Activated T-helper 2 cell treated with anti-CD3 and anti-CD28 coated beads, Interferon-gamma antibody, Interleukin-2, Interleukin-4, amounts not matched to agents 10 μg/mL and 5 μg/mL and 100 μg/mL, durations not matched to agents 14 hours and 24 hours and 36 hours (primary cell): Measurements from ENCODE around the gene VEGFA. TPM values are rescaled to one million over a fixed set of nuclear protein-coding genes. Genes with fewer than 3 reads are reported as not detected.
A peak's percentile ranks its signal among the peaks of the same experiment; 100 is the strongest.

Experiments used
- DNase-seq: peaks from one replicate; pipeline ENCODE4 v3.0.0; 2021; ENCODE audit warnings: low spot score
- H3K27ac Mint-ChIP-seq: one replicate; pipeline ENCODE4 v1.8.0; 2021; ENCODE audit warnings: mixed read lengths
- H3K27me3 Mint-ChIP-seq: one replicate; pipeline ENCODE4 v1.8.0; 2021; ENCODE audit warnings: low read depth, mixed read lengths
- H3K36me3 Mint-ChIP-seq: one replicate; pipeline ENCODE4 v1.8.0; 2021; ENCODE audit warnings: low read depth, mixed read lengths
- H3K4me1 Mint-ChIP-seq: one replicate; pipeline ENCODE4 v1.8.0; 2021; ENCODE audit warnings: low read depth, mixed read lengths
- H3K4me3 Mint-ChIP-seq: one replicate; pipeline ENCODE4 v1.8.0; 2021; ENCODE audit warnings: low read depth, mild to moderate bottlenecking, moderate library complexity, mixed read lengths
- H3K9me3 Mint-ChIP-seq: one replicate; pipeline ENCODE4 v1.8.0; 2021; ENCODE audit warnings: mixed read lengths
- intact Hi-C: fragments of 100-400 bp; cut with micrococcal nuclease; formaldehyde crosslinking; loops from one replicate; pipeline ENCODE4 v1.15.1; 2023
- total RNA-seq: library from RNA; stranded (reverse); gene quantifications from 2 replicates; pipeline ENCODE4 v1.2.3, GENCODE V29; 2022

The VEGFA gene
- total RNA-seq, result 50.7 and 55.2 TPM in 2 replicates

- Mint-ChIP-seq H3K36me3 (peaks cover 15% of the 10 kb centered on the region), H3K9me3 (no peaks in the 10 kb centered on the region), H3K27me3 (peaks cover 1% of the 10 kb centered on the region), H3K27ac (peak within 1 kb of the TSS; percentile 89), H3K4me3 (peak within 1 kb of the TSS; percentile 93), H3K4me1 (peaks cover 29% of the 10 kb centered on the region)
- peak; percentile 84 for DNase-seq
- intact Hi-C loops, result loop anchor here (1.0 to 5.0 kb wide), 7 partner anchors 69 to 488 kb away; partner anchors contain the start of genes GTPBP2 and SLC35B2
Observed at GRCh38 chr6:43769526-43770371, at the start of gene VEGFA. TSS of gene VEGFA (plus strand) at chr6:43770211.

GRCh38 chr6:43720999-43721398, 49.0 kb upstream of the VEGFA start:
- no peak overlapping the region for H3K27ac Mint-ChIP-seq
- H3K4me1 Mint-ChIP-seq, result peaks cover 23% of the 10 kb centered on the region
- no peaks in the 10 kb centered on the region for H3K9me3 Mint-ChIP-seq
- no peaks in the 10 kb centered on the region for H3K36me3 Mint-ChIP-seq
- H3K27me3 Mint-ChIP-seq, result peaks cover 12% of the 10 kb centered on the region
- intact Hi-C loops, result no loop called here
- H3K4me3 Mint-ChIP-seq, result no peak overlapping the region
- DNase-seq, result no peak

GRCh38 chr6:43722920-43723545, 47.0 kb upstream of the VEGFA start:
- Mint-ChIP-seq H3K27me3 (peaks cover 12% of the 10 kb centered on the region), H3K27ac (no peak overlapping the region)
- intact Hi-C loops, result no loop called here

GRCh38 chr6:43723737-43724295, 46.2 kb upstream of the VEGFA start:
- Mint-ChIP-seq H3K4me1 (peaks cover 25% of the 10 kb centered on the region), H3K36me3 (no peaks in the 10 kb centered on the region), H3K9me3 (no peaks in the 10 kb centered on the region), H3K27ac (no peak overlapping the region), H3K27me3 (peaks cover 12% of the 10 kb centered on the region), H3K4me3 (no peak overlapping the region)
- intact Hi-C loops, result loop anchor here (1.0 to 2.0 kb wide), 3 partner anchors 49 to 355 kb away; no protein-coding TSS in a partner anchor
- peak; percentile 55 for DNase-seq

More at GRCh38 chr6:43722920-43723545, 47.0 kb upstream of the VEGFA start:
- Mint-ChIP-seq H3K4me3 (no peak overlapping the region), H3K36me3 (no peaks in the 10 kb centered on the region), H3K4me1 (peaks cover 25% of the 10 kb centered on the region), H3K9me3 (no peaks in the 10 kb centered on the region)
- no peak for DNase-seq

- H3K4me3 Mint-ChIP-seq, result no peak overlapping the region
- peaks cover 25% of the 10 kb centered on the region for H3K4me1 Mint-ChIP-seq
Observed at GRCh38 chr6:43724354-43724753, 45.7 kb upstream of the VEGFA start.

GRCh38 chr6:43724914-43725642, 44.9 kb upstream of the VEGFA start:
- Mint-ChIP-seq H3K9me3 (peaks cover 4% of the 10 kb centered on the region), H3K27me3 (peaks cover 7% of the 10 kb centered on the region), H3K4me1 (peaks cover 25% of the 10 kb centered on the region), H3K27ac (peak overlapping the region; percentile 56), H3K36me3 (no peaks in the 10 kb centered on the region), H3K4me3 (no peak overlapping the region)
- intact Hi-C loops, result loop anchor here (1.0 to 2.0 kb wide), 4 partner anchors 48 to 354 kb away; no protein-coding TSS in a partner anchor
- peak; percentile 67 for DNase-seq

More at GRCh38 chr6:43724354-43724753, 45.7 kb upstream of the VEGFA start:
- no peak for DNase-seq
- no peaks in the 10 kb centered on the region for H3K36me3 Mint-ChIP-seq
- intact Hi-C loops, result loop anchor here (1.0 to 2.0 kb wide), 3 partner anchors 48 to 355 kb away; no protein-coding TSS in a partner anchor
- H3K27me3 Mint-ChIP-seq, result peaks cover 12% of the 10 kb centered on the region
- H3K27ac Mint-ChIP-seq, result peak overlapping the region; percentile 56
- peaks cover 4% of the 10 kb centered on the region for H3K9me3 Mint-ChIP-seq

- DNase-seq, result no peak
- Mint-ChIP-seq H3K27me3 (peaks cover 5% of the 10 kb centered on the region), H3K27ac (peak overlapping the region; percentile 47), H3K9me3 (peaks cover 10% of the 10 kb centered on the region), H3K36me3 (peaks cover 2% of the 10 kb centered on the region), H3K4me1 (peaks cover 25% of the 10 kb centered on the region), H3K4me3 (no peak overlapping the region)
- intact Hi-C loops, result loop anchor here (1.0 to 2.0 kb wide), 3 partner anchors 47 to 348 kb away; no protein-coding TSS in a partner anchor
Observed at GRCh38 chr6:43725643-43726580, 44.1 kb upstream of the VEGFA start.

- intact Hi-C loops, result no loop called here
- no peaks in the 10 kb centered on the region for H3K27me3 Mint-ChIP-seq
- no peak overlapping the region for H3K4me3 Mint-ChIP-seq
- H3K9me3 Mint-ChIP-seq, result peaks cover 28% of the 10 kb centered on the region
- H3K27ac Mint-ChIP-seq, result no peak overlapping the region
- H3K36me3 Mint-ChIP-seq, result peaks cover 8% of the 10 kb centered on the region
- no peak for DNase-seq
- H3K4me1 Mint-ChIP-seq, result peaks cover 25% of the 10 kb centered on the region
Observed at GRCh38 chr6:43727634-43728033, 42.4 kb upstream of the VEGFA start.

GRCh38 chr6:43728586-43728985, 41.4 kb upstream of the VEGFA start:
- Mint-ChIP-seq H3K9me3 (peaks cover 29% of the 10 kb centered on the region), H3K4me1 (peaks cover 25% of the 10 kb centered on the region), H3K27me3 (no peaks in the 10 kb centered on the region), H3K27ac (no peak overlapping the region), H3K4me3 (no peak overlapping the region), H3K36me3 (peaks cover 8% of the 10 kb centered on the region)
- DNase-seq, result no peak
- intact Hi-C loops, result no loop called here

GRCh38 chr6:43729537-43729936, 40.5 kb upstream of the VEGFA start:
- DNase-seq, result no peak
- no peak overlapping the region for H3K4me3 Mint-ChIP-seq
- H3K9me3 Mint-ChIP-seq, result peaks cover 29% of the 10 kb centered on the region
- H3K4me1 Mint-ChIP-seq, result peaks cover 21% of the 10 kb centered on the region
- no peak overlapping the region for H3K27ac Mint-ChIP-seq
- intact Hi-C loops, result no loop called here
- H3K27me3 Mint-ChIP-seq, result no peaks in the 10 kb centered on the region
- H3K36me3 Mint-ChIP-seq, result peaks cover 8% of the 10 kb centered on the region

GRCh38 chr6:43730634-43731033, 39.4 kb upstream of the VEGFA start:
- DNase-seq, result no peak
- Mint-ChIP-seq H3K27me3 (no peaks in the 10 kb centered on the region), H3K27ac (no peak overlapping the region), H3K4me1 (peaks cover 16% of the 10 kb centered on the region), H3K36me3 (peaks cover 8% of the 10 kb centered on the region), H3K4me3 (no peak overlapping the region), H3K9me3 (peaks cover 29% of the 10 kb centered on the region)
- intact Hi-C loops, result no loop called here
